HepG2 (cell line): ENCODE results near the gene B9D2. TPM values are rescaled to one million over a fixed set of nuclear protein-coding genes. Genes with fewer than 3 reads are reported as not detected.

Experiments
- ATAC-seq: fragments of 200-7000 bp; cut with Tn5 transposase; 3 replicates; pipeline ENCODE4 v1.9.1; 2020; ENCODE audit warnings: mild to moderate bottlenecking, moderate library complexity
- BruUV-seq: library from RNA; stranded (reverse); fragments of 400-500 nt; replicated peaks from 2 replicates; lab custom pipeline; 2021; lab: Mats Ljungman, UMichigan
- CTCF ChIA-PET: fragments of 300-600 bp; formaldehyde crosslinking; extraction: SDS; loops from one replicate; lab custom pipeline; 2021; ENCODE audit warnings: low total read pairs, inconsistent platforms, low intra/inter-chr PET ratio; lab: Yijun Ruan, JAX
- POLR2A ChIA-PET: fragments of 350-600 bp; sonication (Branson Sonifier 250); formaldehyde crosslinking; loops from one replicate; lab custom pipeline; 2020; ENCODE audit warnings: antibody characterized with exemption, inconsistent platforms; lab: Yijun Ruan, JAX
- DNase-seq: peaks from one replicate; pipeline ENCODE4 v3.0.0-alpha.2; 2015; ENCODE audit warnings: low spot score
- FAIRE-seq: peaks from 3 replicates; lab custom pipeline; 2011; peaks lifted over from hg19 to GRCh38; lab: Jason Lieb, UNC
- H2AFZ ChIP-seq: one replicate; pipeline ENCODE4 v1.6.1; 2011; ENCODE audit warnings: low read length, inconsistent platforms
- H3K27ac ChIP-seq: fragments of 300-600 bp; 3 replicates; pipeline ENCODE4 v1.8.0; 2011; ENCODE audit warnings: mixed run types, mild to moderate bottlenecking, mixed read lengths, low read length, inconsistent platforms; ENCODE audit not compliant: insufficient read depth; ENCODE audit errors: extremely low read length
- H3K27me3 ChIP-seq, 2 experiments: fragments of 200-600 bp in 1 of 2; 2 replicates in 1 of 2; 3 replicates in 1 of 2; pipeline versions ENCODE4 v1.6.0 to v1.8.0; 2011; ENCODE audit warnings: low read length in 2 of 2, mild to moderate bottlenecking in 2 of 2, moderate library complexity in 2 of 2, inconsistent platforms in 1 of 2; ENCODE audit not compliant: insufficient read depth in 2 of 2, control insufficient read depth in 1 of 2
- H3K36me3 ChIP-seq, 2 experiments: fragments of 200-600 bp in 1 of 2; replicated peaks in 1 of 2; 2 replicates in 1 of 2; 3 replicates in 1 of 2; pipeline versions ENCODE4 v1.5.1 to v1.8.0; 2011; ENCODE audit warnings: low read length in 2 of 2, inconsistent platforms in 1 of 2; ENCODE audit not compliant: insufficient read depth in 2 of 2, control insufficient read depth in 1 of 2
- H3K4me1 ChIP-seq: 2 replicates; pipeline ENCODE4 v1.5.1; 2012; ENCODE audit warnings: low read length, inconsistent platforms; ENCODE audit not compliant: insufficient read depth
- H3K4me2 ChIP-seq: 2 replicates; pipeline ENCODE4 v1.6.0; 2011; ENCODE audit warnings: low read depth, low read length, inconsistent platforms
- H3K4me3 ChIP-seq, 3 experiments: fragments of 200-600 bp in 1 of 3; sonication (generic), shearing (Covaris generic) in 1 of 3; replicated peaks in 1 of 3; 2 replicates each; pipeline ENCODE4 v1.5.1; 2011 to 2016; ENCODE audit warnings: low read length in 3 of 3, inconsistent platforms in 2 of 3, low read depth in 2 of 3, mild to moderate bottlenecking in 2 of 3, control low read depth in 1 of 3, mixed read lengths in 1 of 3; ENCODE audit not compliant: insufficient read depth in 1 of 3
- H3K79me2 ChIP-seq: one replicate; pipeline ENCODE4 v1.6.1; 2011; ENCODE audit warnings: low read length, inconsistent platforms; ENCODE audit not compliant: insufficient read depth
- H3K9ac ChIP-seq: 2 replicates; pipeline ENCODE4 v1.6.0; 2011; ENCODE audit warnings: mild to moderate bottlenecking, low read depth, low read length, inconsistent platforms; ENCODE audit not compliant: insufficient read depth
- H3K9me3 ChIP-seq: 2 replicates; pipeline ENCODE4 v1.5.1; 2012; ENCODE audit warnings: mild to moderate bottlenecking, low read length
- H4K20me1 ChIP-seq: 2 replicates; pipeline ENCODE4 v1.6.0; 2011; ENCODE audit warnings: inconsistent platforms, mild to moderate bottlenecking, low read length, moderate library complexity; ENCODE audit not compliant: insufficient read depth
- FOSL1 ChIP-seq: sonication (generic); formaldehyde crosslinking; IDR thresholded peaks from 2 replicates; pipeline ENCODE4 v1.9.0; 2021; ENCODE audit warnings: missing genetic modification reagents, borderline replicate concordance
- HMG20A ChIP-seq: IDR thresholded peaks from 2 replicates; pipeline ENCODE4 v1.6.1; 2016; ENCODE audit warnings: borderline replicate concordance
- PHF20 ChIP-seq: sonication (generic); formaldehyde crosslinking; IDR thresholded peaks from 2 replicates; pipeline ENCODE4 v1.5.0; 2020; ENCODE audit warnings: mild to moderate bottlenecking, missing genetic modification reagents
- POLR2AphosphoS2 ChIP-seq: IDR thresholded peaks from 2 replicates; pipeline ENCODE4 v1.6.1; 2011; ENCODE audit warnings: low read depth, low read length, improper control_type of control experiment
- ZFP90 ChIP-seq: sonication (generic); formaldehyde crosslinking; IDR thresholded peaks from 2 replicates; pipeline ENCODE4 v1.8.0; 2022; ENCODE audit warnings: missing genetic modification reagents, mild to moderate bottlenecking, inconsistent platforms, borderline replicate concordance
- ZNF232 ChIP-seq: sonication (generic); formaldehyde crosslinking; IDR thresholded peaks from 2 replicates; pipeline ENCODE4 v1.4.0; 2020; ENCODE audit warnings: missing genetic modification reagents, borderline replicate concordance
- ZNF337 ChIP-seq: sonication (generic); formaldehyde crosslinking; IDR thresholded peaks from 2 replicates; pipeline ENCODE4 v1.5.1; 2020; ENCODE audit warnings: missing genetic modification reagents, low read depth, mild to moderate bottlenecking, borderline replicate concordance
- ZNF558 ChIP-seq: sonication (generic); formaldehyde crosslinking; IDR thresholded peaks from 2 replicates; pipeline ENCODE4 v1.9.0; 2022; ENCODE audit warnings: mild to moderate bottlenecking, missing genetic modification reagents, borderline replicate concordance
- WGBS: methylation state at CpG from one replicate; pipeline ENCODE4 v1.1.6; 2017; ENCODE audit warnings: low lambda C conversion rate; 5-methylcytosine and 5-hydroxymethylcytosine counted together
- in situ Hi-C: cut with HindIII; loops from 2 replicates; pipeline ENCODE4 v1.10.0; 2017; ENCODE audit warnings: low pct_unique_long_range_greater_than_20kb; ENCODE audit not compliant: extremely low pct_ligation_motif_present
- intact Hi-C: fragments of 100-400 bp; cut with micrococcal nuclease; formaldehyde crosslinking; loops from one replicate; pipeline ENCODE4 v1.10.0; 2022; ENCODE audit not compliant: unreplicated experiment
- polyA plus RNA-seq, 8 experiments: library from polyadenylated mRNA; depleted of rRNA in 3 of 8; stranded (reverse) in 7 of 8; unstranded in 1 of 8; fragments of >200 nt; fragmentation: Illumina TruSeq in 4 of 8; extraction: Trizol in 4 of 8; gene quantifications; 2 replicates each; pipeline versions ENCODE4 v1.2.1 to v1.2.3, GENCODE V29; 2011 to 2016; ENCODE audit warnings: low read depth in 4 of 8, missing spikeins in 1 of 8, mixed read lengths in 1 of 8; ENCODE audit not compliant: insufficient read depth in 1 of 8
- total RNA-seq, 5 experiments: library from RNA; depleted of rRNA; stranded (reverse); fragments of >200 nt; fragmentation: Illumina TruSeq; extraction: Trizol; gene quantifications; 2 replicates each; pipeline ENCODE4 v1.2.3, GENCODE V29; 2016; ENCODE audit warnings: low read depth in 1 of 5
- TF ChIP-seq, protein P1 (sequence below): sonication (generic); formaldehyde crosslinking; IDR thresholded peaks from 2 replicates; pipeline ENCODE4 v1.4.0; 2020; ENCODE audit warnings: missing genetic modification reagents
- TF ChIP-seq, protein P2 (sequence below): sonication (generic); formaldehyde crosslinking; IDR thresholded peaks from 2 replicates; pipeline ENCODE4 v1.4.0; 2020; ENCODE audit warnings: missing genetic modification reagents, borderline replicate concordance
- TF ChIP-seq, protein P3 (sequence below): sonication (generic); formaldehyde crosslinking; IDR thresholded peaks from 2 replicates; pipeline ENCODE4 v1.8.1; 2023; ENCODE audit warnings: mild to moderate bottlenecking, moderate library complexity, missing genetic modification reagents

The B9D2 gene
- total and polyA plus RNA-seq, 2 of the 13 experiments (the other 11 are each of a cell fraction or from before 2014, with no cell fraction given): 3.1 to 4.4 TPM

DNA sequence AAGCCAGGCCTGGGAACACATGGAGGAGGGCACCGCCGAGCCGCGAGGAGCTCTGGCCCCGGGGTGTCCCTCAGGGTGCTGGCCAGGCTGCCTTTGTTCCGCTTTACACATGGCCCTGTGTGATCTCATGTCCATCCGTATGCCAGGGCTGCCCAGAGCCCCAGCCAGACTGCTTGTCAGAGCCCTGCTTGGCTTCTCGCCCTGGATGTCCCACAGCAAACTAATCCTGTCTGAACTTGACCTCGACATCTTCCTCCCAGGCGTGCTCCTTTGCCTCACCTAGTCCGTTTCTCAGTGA lies 48.0 kb upstream of the B9D2 start:
- Histone ChIP-seq H3K27ac (no peak overlapping the region), H3K79me2 (no peaks in the 10 kb centered on the region), H4K20me1 (no peaks in the 10 kb centered on the region), H3K4me1 (peaks cover 30% of the 10 kb centered on the region), H2AFZ (no peak overlapping the region), H3K4me2 (no peak overlapping the region), H3K4me3 (no peak overlapping the region), H3K36me3 (peaks cover 7 to 15% of the 10 kb centered on the region in 2 experiments; a peak in 4 of 5 replicates), H3K27me3 (no peaks in the 10 kb centered on the region), H3K9ac (no peak overlapping the region), H3K9me3 (no peaks in the 10 kb centered on the region)
- in situ Hi-C loops (no loop called here), intact Hi-C loops (no loop called here)
- BruUV-seq: no TSS peak
- ATAC-seq (no peak), FAIRE-seq (no peak), DNase-seq (no peak)
- ChIA-PET CTCF (no interaction called here), POLR2A (interaction anchor here (0.8 kb wide), 1 partner anchor 15 kb away, joined by 5 read pairs; the partner anchor contains the start of gene B3GNT8)
- WGBS: 57% methylated on average over 5 of the region's 11 CpGs
- TF ChIP-seq, protein P1, sequence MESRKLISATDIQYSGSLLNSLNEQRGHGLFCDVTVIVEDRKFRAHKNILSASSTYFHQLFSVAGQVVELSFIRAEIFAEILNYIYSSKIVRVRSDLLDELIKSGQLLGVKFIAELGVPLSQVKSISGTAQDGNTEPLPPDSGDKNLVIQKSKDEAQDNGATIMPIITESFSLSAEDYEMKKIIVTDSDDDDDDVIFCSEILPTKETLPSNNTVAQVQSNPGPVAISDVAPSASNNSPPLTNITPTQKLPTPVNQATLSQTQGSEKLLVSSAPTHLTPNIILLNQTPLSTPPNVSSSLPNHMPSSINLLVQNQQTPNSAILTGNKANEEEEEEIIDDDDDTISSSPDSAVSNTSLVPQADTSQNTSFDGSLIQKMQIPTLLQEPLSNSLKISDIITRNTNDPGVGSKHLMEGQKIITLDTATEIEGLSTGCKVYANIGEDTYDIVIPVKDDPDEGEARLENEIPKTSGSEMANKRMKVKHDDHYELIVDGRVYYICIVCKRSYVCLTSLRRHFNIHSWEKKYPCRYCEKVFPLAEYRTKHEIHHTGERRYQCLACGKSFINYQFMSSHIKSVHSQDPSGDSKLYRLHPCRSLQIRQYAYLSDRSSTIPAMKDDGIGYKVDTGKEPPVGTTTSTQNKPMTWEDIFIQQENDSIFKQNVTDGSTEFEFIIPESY: 0 out of 2 replicates have a peak, but pooled peaks have one; percentile 17
- TF ChIP-seq ZNF232 (CRISPR knock-in tag): no peak

DNA sequence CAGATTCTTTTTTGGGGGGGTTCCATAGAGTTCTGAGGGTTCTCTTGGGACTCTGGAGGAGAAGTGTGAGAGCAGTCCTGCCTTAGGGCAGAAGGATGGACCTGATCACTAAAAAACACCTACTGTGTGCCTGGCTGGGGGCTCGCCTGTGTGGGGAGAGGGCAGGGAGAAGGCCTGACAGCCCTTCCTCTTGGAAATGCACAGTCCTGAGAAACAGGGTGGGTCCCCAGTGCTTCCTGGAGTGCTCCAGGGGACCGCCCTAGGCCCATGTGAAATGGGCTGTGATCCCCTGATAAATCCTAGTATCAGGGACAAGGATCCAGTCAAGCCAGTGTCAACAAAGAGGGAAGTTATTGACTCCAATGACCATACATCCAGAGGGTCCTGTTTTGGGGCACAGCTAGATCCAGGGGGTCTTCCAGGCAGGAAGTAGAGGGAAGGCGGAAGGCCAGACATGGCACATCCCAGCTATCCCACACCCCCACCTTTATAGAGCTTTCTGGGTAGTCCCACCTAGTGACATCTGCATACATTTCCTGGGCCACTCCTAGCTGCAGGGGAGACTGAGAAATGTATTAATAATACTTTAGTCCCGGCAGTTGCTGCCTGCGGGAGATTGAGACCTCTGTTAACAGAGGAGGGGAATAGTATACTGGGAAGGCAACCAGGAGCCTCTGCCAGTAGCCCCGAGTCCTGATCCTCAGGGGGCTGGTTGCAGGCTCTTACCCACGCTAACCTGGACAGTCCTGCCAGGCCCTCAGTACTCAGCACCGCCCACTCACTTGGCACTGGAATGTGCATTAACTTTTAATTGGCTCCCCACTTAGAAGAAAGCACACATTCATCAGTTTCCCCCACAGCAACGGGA lies 47.4 kb upstream of the B9D2 start:
- Histone ChIP-seq H2AFZ (no peak overlapping the region), H3K9me3 (no peaks in the 10 kb centered on the region), H3K27ac (no peak overlapping the region), H3K9ac (no peak overlapping the region), H3K36me3 (peaks cover 7 to 15% of the 10 kb centered on the region in 2 experiments; a peak in 4 of 5 replicates), H3K27me3 (no peaks in the 10 kb centered on the region), H4K20me1 (no peaks in the 10 kb centered on the region), H3K4me1 (peaks cover 30% of the 10 kb centered on the region), H3K4me3 (no peak overlapping the region), H3K79me2 (no peaks in the 10 kb centered on the region), H3K4me2 (no peak overlapping the region)
- intact Hi-C loops: no loop called here
- no peak for FAIRE-seq
- in situ Hi-C loops: no loop called here
- CTCF ChIA-PET: no interaction called here
- POLR2A ChIA-PET: interaction anchor here (0.6 kb wide), 1 partner anchor 394 kb away, joined by 3 read pairs; no protein-coding TSS in a partner anchor
- no peak for DNase-seq
- no peak for ATAC-seq
- WGBS: 86% methylated on average over 7 of the region's 9 CpGs
- BruUV-seq: no TSS peak
- TF ChIP-seq PHF20 (CRISPR knock-in tag) (no peak), FOSL1 (CRISPR knock-in tag) (no peak), HMG20A (CRISPR knock-in tag) (no peak), ZFP90 (no peak), ZNF558 (CRISPR knock-in tag) (no peak), POLR2AphosphoS2 (no peak), ZNF337 (CRISPR knock-in tag) (no peak)
- TF ChIP-seq, protein P2, sequence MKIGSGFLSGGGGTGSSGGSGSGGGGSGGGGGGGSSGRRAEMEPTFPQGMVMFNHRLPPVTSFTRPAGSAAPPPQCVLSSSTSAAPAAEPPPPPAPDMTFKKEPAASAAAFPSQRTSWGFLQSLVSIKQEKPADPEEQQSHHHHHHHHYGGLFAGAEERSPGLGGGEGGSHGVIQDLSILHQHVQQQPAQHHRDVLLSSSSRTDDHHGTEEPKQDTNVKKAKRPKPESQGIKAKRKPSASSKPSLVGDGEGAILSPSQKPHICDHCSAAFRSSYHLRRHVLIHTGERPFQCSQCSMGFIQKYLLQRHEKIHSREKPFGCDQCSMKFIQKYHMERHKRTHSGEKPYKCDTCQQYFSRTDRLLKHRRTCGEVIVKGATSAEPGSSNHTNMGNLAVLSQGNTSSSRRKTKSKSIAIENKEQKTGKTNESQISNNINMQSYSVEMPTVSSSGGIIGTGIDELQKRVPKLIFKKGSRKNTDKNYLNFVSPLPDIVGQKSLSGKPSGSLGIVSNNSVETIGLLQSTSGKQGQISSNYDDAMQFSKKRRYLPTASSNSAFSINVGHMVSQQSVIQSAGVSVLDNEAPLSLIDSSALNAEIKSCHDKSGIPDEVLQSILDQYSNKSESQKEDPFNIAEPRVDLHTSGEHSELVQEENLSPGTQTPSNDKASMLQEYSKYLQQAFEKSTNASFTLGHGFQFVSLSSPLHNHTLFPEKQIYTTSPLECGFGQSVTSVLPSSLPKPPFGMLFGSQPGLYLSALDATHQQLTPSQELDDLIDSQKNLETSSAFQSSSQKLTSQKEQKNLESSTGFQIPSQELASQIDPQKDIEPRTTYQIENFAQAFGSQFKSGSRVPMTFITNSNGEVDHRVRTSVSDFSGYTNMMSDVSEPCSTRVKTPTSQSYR (CRISPR knock-in tag): no peak
- TF ChIP-seq, protein P3, sequence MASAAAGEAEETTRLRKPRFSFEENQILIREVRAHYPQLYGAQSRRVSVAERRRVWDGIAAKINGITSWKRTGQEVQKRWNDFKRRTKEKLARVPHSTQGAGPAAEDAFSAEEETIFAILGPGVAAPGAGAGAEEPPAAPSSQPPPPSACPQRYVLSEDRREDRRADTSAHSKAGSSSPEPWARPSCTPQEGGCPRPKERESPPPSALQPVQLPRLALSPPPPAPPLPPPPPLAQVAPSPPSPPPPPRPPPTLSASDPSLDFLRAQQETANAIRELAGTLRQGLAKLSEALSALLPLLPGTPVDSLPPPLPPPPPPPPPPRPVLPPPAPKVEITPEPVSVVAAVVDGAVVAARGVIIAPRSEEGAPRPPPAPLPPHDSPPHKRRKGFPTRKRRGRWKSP (CRISPR knock-in tag): no peak
